ENCODE measurements around the gene C1orf21.

DNA sequence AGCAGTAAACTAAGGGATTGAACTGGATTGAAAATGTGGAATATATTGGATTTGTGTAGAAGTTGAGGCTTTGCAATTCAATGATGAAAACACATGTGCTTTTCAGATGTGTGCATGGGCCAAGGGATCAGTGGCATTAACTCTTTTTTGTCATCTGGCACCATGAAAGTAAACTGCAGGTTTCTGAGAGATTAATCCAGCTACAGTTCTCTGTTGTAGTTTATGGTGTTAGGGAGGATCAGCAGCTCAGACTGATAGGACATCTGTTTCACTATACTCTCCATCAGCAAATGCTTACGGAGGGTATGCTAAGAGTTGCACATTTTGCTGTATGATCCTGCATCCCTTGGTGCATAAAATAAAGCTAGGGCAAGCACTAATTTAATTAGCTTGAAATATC is 82.6 kb downstream of the C1orf21 start:
- TF ChIP-seq, protein P1, sequence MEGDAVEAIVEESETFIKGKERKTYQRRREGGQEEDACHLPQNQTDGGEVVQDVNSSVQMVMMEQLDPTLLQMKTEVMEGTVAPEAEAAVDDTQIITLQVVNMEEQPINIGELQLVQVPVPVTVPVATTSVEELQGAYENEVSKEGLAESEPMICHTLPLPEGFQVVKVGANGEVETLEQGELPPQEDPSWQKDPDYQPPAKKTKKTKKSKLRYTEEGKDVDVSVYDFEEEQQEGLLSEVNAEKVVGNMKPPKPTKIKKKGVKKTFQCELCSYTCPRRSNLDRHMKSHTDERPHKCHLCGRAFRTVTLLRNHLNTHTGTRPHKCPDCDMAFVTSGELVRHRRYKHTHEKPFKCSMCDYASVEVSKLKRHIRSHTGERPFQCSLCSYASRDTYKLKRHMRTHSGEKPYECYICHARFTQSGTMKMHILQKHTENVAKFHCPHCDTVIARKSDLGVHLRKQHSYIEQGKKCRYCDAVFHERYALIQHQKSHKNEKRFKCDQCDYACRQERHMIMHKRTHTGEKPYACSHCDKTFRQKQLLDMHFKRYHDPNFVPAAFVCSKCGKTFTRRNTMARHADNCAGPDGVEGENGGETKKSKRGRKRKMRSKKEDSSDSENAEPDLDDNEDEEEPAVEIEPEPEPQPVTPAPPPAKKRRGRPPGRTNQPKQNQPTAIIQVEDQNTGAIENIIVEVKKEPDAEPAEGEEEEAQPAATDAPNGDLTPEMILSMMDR (conservative IDR thresholded peaks at IDR 0.05 in 1 of 2, IDR thresholded peaks at IDR 0.05 in 1 of 2; ENCODE audit: low read depth in 1 of 2, low read length in 2 of 2), result no peak
- no peak for TF ChIP-seq EZH2 (IDR thresholded peaks at IDR 0.05; ENCODE audit: low read length, missing control alignments)

Measured in fibroblast of lung (primary cell).